NCI-H1417 treated with DMSO at 0.1 percent for 48 hours (cell line): ENCODE data around the gene C2.
"Not testable (repeated sequence)": the region's sequence is repeated elsewhere in the genome, so short reads cannot be mapped to it uniquely, and the experiment has no call there.

Experiments
- DNase-seq: peaks from one replicate; lab custom pipeline; 2025; lab: John Stamatoyannopoulos, UW

Gene C2

GRCh38 chr6:31899215-31899614 is 28.3 kb upstream of the C2 start:
- no peak for DNase-seq

- DNase-seq: no peak
These were observed 27.4 kb upstream of the C2 start for GRCh38 chr6:31899882-31900722.

GRCh38 chr6:31900917-31901414 is 26.6 kb upstream of the C2 start:
- DNase-seq: no peak

- no peak for DNase-seq
These were observed 26.0 kb upstream of the C2 start for GRCh38 chr6:31901415-31901952.

- peak; percentile 69 for DNase-seq
These were observed 25.4 kb upstream of the C2 start, which contains the start of gene ZBTB12 for GRCh38 chr6:31901953-31902643. TSS of gene ZBTB12 (minus strand) at chr6:31902086. CDS start at chr6:31901305, 781 bp downstream.

- no peak for DNase-seq
These were observed 23.6 kb upstream of the C2 start for GRCh38 chr6:31903957-31904356.

- no peak for DNase-seq
These were observed 22.5 kb upstream of the C2 start for GRCh38 chr6:31905041-31905440.

- no peak for DNase-seq
These were observed 21.4 kb upstream of the C2 start for GRCh38 chr6:31906122-31906521.

GRCh38 chr6:31906727-31907126 is 20.8 kb upstream of the C2 start:
- DNase-seq: not testable (repeated sequence)

GRCh38 chr6:31907158-31907813 is 20.2 kb upstream of the C2 start:
- DNase-seq: no peak

- not testable (repeated sequence) for DNase-seq
These were observed 19.3 kb upstream of the C2 start for GRCh38 chr6:31908255-31908654.

GRCh38 chr6:31908791-31909190 is 18.7 kb upstream of the C2 start:
- DNase-seq: no peak

GRCh38 chr6:31909298-31909697 is 18.2 kb upstream of the C2 start:
- DNase-seq: not testable (repeated sequence)

GRCh38 chr6:31911826-31912585 is 15.5 kb upstream of the C2 start:
- no peak for DNase-seq

- no peak for DNase-seq
These were observed 12.2 kb upstream of the C2 start for GRCh38 chr6:31915351-31915750.

GRCh38 chr6:31915756-31916155 is 11.8 kb upstream of the C2 start:
- DNase-seq: no peak

- no peak for DNase-seq
These were observed 9.3 kb upstream of the C2 start for GRCh38 chr6:31918069-31918720.

GRCh38 chr6:31919624-31920303 is 7.8 kb upstream of the C2 start:
- DNase-seq: no peak

- no peak for DNase-seq
These were observed 6.7 kb upstream of the C2 start for GRCh38 chr6:31920811-31921210.

GRCh38 chr6:31922942-31923341 is 4.6 kb upstream of the C2 start:
- DNase-seq: no peak
